Activated CD8-positive, alpha-beta T cell treated with anti-CD3 and anti-CD28 coated beads for 36 hours (primary cell): Measurements from ENCODE around the gene ATF7. TPM values are rescaled to one million over a fixed set of nuclear protein-coding genes. Genes with fewer than 3 reads are reported as not detected.
"Not testable (repeated sequence)": the region's sequence is repeated elsewhere in the genome, so short reads cannot be mapped to it uniquely, and the experiment has no call there.

ENCODE experiments used
- ATAC-seq: fragments of 200-7000 bp; cut with Tn5 transposase; one replicate; pipeline ENCODE4 v1.10.0; 2021; ENCODE audit warnings: mild to moderate bottlenecking, moderate library complexity
- CTCF ChIA-PET: fragments of 350-600 bp; sonication (Branson Sonifier 250); formaldehyde crosslinking; loops from one replicate; lab custom pipeline; 2021; ENCODE audit warnings: antibody characterized with exemption; lab: Charles Lee
- POLR2A ChIA-PET: fragments of 350-600 bp; sonication (Branson Sonifier 250); formaldehyde crosslinking; loops from one replicate; lab custom pipeline; 2021; ENCODE audit warnings: antibody characterized with exemption; lab: Charles Lee
- DNase-seq: peaks from one replicate; pipeline ENCODE4 v3.0.0-alpha.2; 2020
- H3K27ac Mint-ChIP-seq: one replicate; pipeline ENCODE4 v1.8.0; 2021; ENCODE audit warnings: mild to moderate bottlenecking, mixed read lengths
- H3K27me3 Mint-ChIP-seq: one replicate; pipeline ENCODE4 v1.8.0; 2021; ENCODE audit warnings: mixed read lengths
- H3K36me3 Mint-ChIP-seq: one replicate; pipeline ENCODE4 v1.8.0; 2021; ENCODE audit warnings: low read depth, mixed read lengths
- H3K4me1 Mint-ChIP-seq: one replicate; pipeline ENCODE4 v1.8.0; 2021; ENCODE audit warnings: low read depth, mixed read lengths
- H3K4me3 Mint-ChIP-seq: one replicate; pipeline ENCODE4 v1.8.0; 2021; ENCODE audit warnings: mild to moderate bottlenecking, moderate library complexity, mixed read lengths
- H3K9me3 Mint-ChIP-seq: one replicate; pipeline ENCODE4 v1.8.0; 2021; ENCODE audit warnings: mixed read lengths
- intact Hi-C: fragments of 100-400 bp; cut with micrococcal nuclease; formaldehyde crosslinking; loops from one replicate; pipeline ENCODE4 v1.10.0; 2022
- total RNA-seq, 2 experiments: library from RNA; stranded (reverse); gene quantifications; one replicate each; pipeline ENCODE4 v1.2.3, GENCODE V29; 2021
- TF ChIP-seq, protein P1 (sequence below): fragments of 200-600 bp; IDR thresholded peaks from one replicate; pipeline ENCODE4 v1.8.0; 2022; ENCODE audit warnings: antibody characterized with exemption, mild to moderate bottlenecking

Gene ATF7
- total RNA-seq, 2 experiments from 2014 or later = 22.0 to 22.6 TPM

DNA sequence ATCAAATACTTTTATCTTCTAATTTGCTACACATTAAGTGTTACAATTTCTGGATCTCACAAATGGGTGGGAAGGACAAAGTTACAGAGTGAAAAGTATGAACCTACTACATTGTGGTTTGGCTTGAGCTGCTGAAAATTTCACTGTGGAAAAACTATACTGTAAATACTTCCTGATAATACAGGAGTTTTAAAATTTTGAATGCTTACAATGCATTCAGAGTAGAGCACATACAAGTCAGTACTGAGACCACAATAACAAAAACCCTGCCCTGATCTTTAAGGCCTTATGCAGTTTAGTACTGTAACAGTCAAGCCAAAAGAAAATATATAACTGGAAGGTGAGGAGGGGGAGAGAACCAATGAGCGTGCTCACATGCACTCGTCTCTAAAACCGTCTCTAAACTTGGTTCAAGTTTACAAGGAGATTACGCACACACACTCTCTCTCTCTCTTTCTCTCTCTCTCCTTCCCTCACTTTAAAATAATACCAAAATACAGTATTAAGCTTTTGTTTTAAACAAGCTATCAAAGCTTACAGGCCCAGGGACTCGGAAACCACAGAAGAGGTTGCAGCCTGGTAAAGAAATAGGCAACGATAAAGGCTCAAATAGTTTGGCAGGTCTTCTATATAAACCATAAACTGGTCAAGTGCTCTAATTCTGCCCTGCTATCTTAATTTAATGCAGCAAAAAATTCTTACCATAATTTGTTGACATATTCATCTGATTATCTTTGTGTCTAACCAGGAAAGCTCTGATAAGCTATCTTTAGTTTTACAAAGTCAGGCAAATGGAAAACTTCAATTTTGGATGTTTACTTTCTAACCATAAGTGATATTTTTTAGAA, 58.0 kb downstream of the ATF7 start:
- CTCF ChIA-PET = interaction anchor here (0.9 to 2.2 kb wide), 4 partner anchors 10 to 178 kb away, joined by 3 to 12 read pairs (median 6); partner anchors contain the start of gene ATP5MC2
- Mint-ChIP-seq H3K27ac (no peak overlapping the region), H3K4me1 (peaks cover 35% of the 10 kb centered on the region), H3K9me3 (no peaks in the 10 kb centered on the region), H3K27me3 (no peaks in the 10 kb centered on the region), H3K36me3 (peaks cover 4% of the 10 kb centered on the region), H3K4me3 (no peak overlapping the region)
- ATAC-seq = no peak
- TF ChIP-seq, protein P1, sequence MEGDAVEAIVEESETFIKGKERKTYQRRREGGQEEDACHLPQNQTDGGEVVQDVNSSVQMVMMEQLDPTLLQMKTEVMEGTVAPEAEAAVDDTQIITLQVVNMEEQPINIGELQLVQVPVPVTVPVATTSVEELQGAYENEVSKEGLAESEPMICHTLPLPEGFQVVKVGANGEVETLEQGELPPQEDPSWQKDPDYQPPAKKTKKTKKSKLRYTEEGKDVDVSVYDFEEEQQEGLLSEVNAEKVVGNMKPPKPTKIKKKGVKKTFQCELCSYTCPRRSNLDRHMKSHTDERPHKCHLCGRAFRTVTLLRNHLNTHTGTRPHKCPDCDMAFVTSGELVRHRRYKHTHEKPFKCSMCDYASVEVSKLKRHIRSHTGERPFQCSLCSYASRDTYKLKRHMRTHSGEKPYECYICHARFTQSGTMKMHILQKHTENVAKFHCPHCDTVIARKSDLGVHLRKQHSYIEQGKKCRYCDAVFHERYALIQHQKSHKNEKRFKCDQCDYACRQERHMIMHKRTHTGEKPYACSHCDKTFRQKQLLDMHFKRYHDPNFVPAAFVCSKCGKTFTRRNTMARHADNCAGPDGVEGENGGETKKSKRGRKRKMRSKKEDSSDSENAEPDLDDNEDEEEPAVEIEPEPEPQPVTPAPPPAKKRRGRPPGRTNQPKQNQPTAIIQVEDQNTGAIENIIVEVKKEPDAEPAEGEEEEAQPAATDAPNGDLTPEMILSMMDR = no peak
- intact Hi-C loops = no loop called here
- POLR2A ChIA-PET = interaction anchor here (0.5 to 1.3 kb wide), 6 partner anchors 9 to 291 kb away, joined by 3 to 4 read pairs (median 3); no protein-coding TSS in a partner anchor
- DNase-seq = no peak

DNA sequence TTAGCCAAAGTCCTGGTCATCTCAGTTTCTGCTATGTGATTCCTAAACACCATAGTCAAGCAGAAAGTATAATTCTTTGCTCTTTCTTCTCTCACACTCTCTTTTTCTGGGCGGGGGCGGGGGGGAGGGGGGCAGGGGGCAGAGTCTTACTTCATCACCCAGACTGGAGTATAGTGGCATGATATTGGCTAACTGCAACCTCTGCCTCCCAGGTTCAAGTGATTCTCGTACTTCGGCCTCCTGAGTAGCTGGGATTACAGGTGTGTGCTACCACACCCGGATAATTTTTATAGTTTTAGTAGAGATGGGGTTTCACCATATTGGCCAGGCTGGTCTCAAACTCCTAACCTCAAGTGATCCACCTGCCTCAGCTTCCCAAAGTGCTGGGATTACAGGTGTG, 60.8 kb downstream of the ATF7 start:
- H3K27ac Mint-ChIP-seq, H3K27me3 Mint-ChIP-seq, ATAC-seq, H3K36me3 Mint-ChIP-seq, intact Hi-C loops, H3K9me3 Mint-ChIP-seq, H3K4me3 Mint-ChIP-seq, DNase-seq: not testable (repeated sequence)
- ChIA-PET CTCF (interaction anchor here (1.3 to 1.9 kb wide), 2 partner anchors 48 to 137 kb away, joined by 3 to 9 read pairs; no protein-coding TSS in a partner anchor), POLR2A (interaction anchor here (0.6 to 1.7 kb wide), 3 partner anchors 12 to 110 kb away, joined by 3 to 7 read pairs (median 4); partner anchors contain the start of gene ATP5MC2)
- peaks cover 42% of the 10 kb centered on the region for H3K4me1 Mint-ChIP-seq

DNA sequence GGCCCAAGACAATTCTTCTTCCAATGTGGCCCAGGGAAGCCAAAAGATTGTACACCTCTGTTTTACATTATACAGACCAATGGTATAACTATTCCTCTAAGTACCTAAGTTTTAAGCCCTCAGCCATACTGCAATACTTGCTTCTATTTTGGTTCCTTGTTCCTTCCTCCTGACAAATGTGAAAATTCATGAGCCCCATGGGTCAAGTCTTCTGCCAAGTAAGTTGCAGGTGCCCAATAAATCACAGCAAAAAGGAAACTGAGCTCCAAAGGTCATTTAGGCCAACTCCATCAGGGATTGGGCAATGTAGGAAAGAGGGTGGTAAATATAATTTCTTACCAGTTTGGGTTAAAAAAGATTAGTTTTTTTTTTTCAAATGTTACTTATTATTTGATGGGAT, 61.2 kb downstream of the ATF7 start:
- TF ChIP-seq, protein P1 = no peak
- Mint-ChIP-seq H3K9me3 (no peaks in the 10 kb centered on the region), H3K27ac (no peak overlapping the region), H3K4me1 (peaks cover 42% of the 10 kb centered on the region), H3K4me3 (no peak overlapping the region), H3K27me3 (no peaks in the 10 kb centered on the region), H3K36me3 (peaks cover 3% of the 10 kb centered on the region)
- ATAC-seq (no peak), DNase-seq (no peak)
- intact Hi-C loops = no loop called here
- POLR2A ChIA-PET = interaction anchor here (0.6 to 1.7 kb wide), 3 partner anchors 61 to 296 kb away, joined by 3 to 7 read pairs (median 4); partner anchors contain the start of gene ATP5MC2
- CTCF ChIA-PET = interaction anchor here (0.7 to 1.9 kb wide), 5 partner anchors 13 to 137 kb away, joined by 3 to 9 read pairs (median 4); no protein-coding TSS in a partner anchor

GRCh38 chr12:53564278-53564677, 61.9 kb downstream of the ATF7 start:
- H3K4me3 Mint-ChIP-seq = no peak overlapping the region
- ChIA-PET POLR2A (interaction anchor here (0.6 to 1.7 kb wide), 2 partner anchors 111 to 297 kb away, joined by 3 to 7 read pairs; partner anchors contain the start of gene ATP5MC2), CTCF (interaction anchor here (0.7 to 1.9 kb wide), 6 partner anchors 13 to 182 kb away, joined by 3 to 9 read pairs (median 4); no protein-coding TSS in a partner anchor)
- DNase-seq (no peak), ATAC-seq (no peak)
- no peaks in the 10 kb centered on the region for H3K9me3 Mint-ChIP-seq
- TF ChIP-seq, protein P1 = no peak
- peaks cover 3% of the 10 kb centered on the region for H3K36me3 Mint-ChIP-seq
- H3K27me3 Mint-ChIP-seq = no peaks in the 10 kb centered on the region
- H3K27ac Mint-ChIP-seq = no peak overlapping the region
- intact Hi-C loops = no loop called here
- peaks cover 42% of the 10 kb centered on the region for H3K4me1 Mint-ChIP-seq

GRCh38 chr12:53563452-53564028, 62.6 kb downstream of the ATF7 start:
- DNase-seq = no peak
- intact Hi-C loops = no loop called here
- ChIA-PET CTCF (interaction anchor here (1.0 to 1.9 kb wide), 3 partner anchors 139 to 183 kb away, joined by 4 to 9 read pairs (median 4); no protein-coding TSS in a partner anchor), POLR2A (interaction anchor here (1.0 kb wide), 1 partner anchor 13 kb away, joined by 3 read pairs; no protein-coding TSS in a partner anchor)
- Mint-ChIP-seq H3K9me3 (no peaks in the 10 kb centered on the region), H3K27ac (no peak overlapping the region), H3K27me3 (no peaks in the 10 kb centered on the region), H3K4me1 (peaks cover 44% of the 10 kb centered on the region), H3K4me3 (no peak overlapping the region), H3K36me3 (peaks cover 3% of the 10 kb centered on the region)
- TF ChIP-seq, protein P1 = no peak
- no peak for ATAC-seq
